K562 (cell line): ENCODE results near the gene AGAP3. TPM values are rescaled to one million over a fixed set of nuclear protein-coding genes. Genes with fewer than 3 reads are reported as not detected.
A peak's percentile ranks its signal among the peaks of the same experiment; 100 is the strongest.

Experiments used
- CBFA2T3 ChIP-seq: fragments of 450-650 bp; IDR thresholded peaks from 2 replicates; pipeline ENCODE4 v1.6.1; 2017
- CBFB ChIP-seq: sonication (generic); formaldehyde crosslinking; IDR thresholded peaks from 2 replicates; pipeline ENCODE4 v1.4.0; 2020; ENCODE audit warnings: mild to moderate bottlenecking, missing genetic modification reagents
- EHMT2 ChIP-seq: fragments of 450-650 bp; IDR thresholded peaks from 2 replicates; pipeline ENCODE4 v1.6.1; 2018; ENCODE audit warnings: antibody characterized with exemption
- NFE2 ChIP-seq: IDR thresholded peaks from 2 replicates; pipeline ENCODE4 v1.6.1; 2014; ENCODE audit warnings: antibody characterized with exemption, low read depth
- NFXL1 ChIP-seq: fragments of 450-650 bp; formaldehyde crosslinking; IDR thresholded peaks from 2 replicates; pipeline ENCODE4 v1.4.0; 2021; ENCODE audit warnings: mild to moderate bottlenecking
- PPARD ChIP-seq: fragments of 250-450 bp; sonication (Bioruptor Pico); IDR thresholded peaks from 2 replicates; pipeline ENCODE4 v1.8.0; 2022; ENCODE audit warnings: inconsistent platforms, mild to moderate bottlenecking, moderate library complexity
- RAD21 ChIP-seq, 2 experiments: fragments of 250-450 bp in 1 of 2; fragments of 450-650 bp in 1 of 2; sonication (Bioruptor Pico) in 1 of 2; formaldehyde crosslinking in 1 of 2; IDR thresholded peaks in 1 of 2; conservative IDR thresholded peaks in 1 of 2; 2 replicates each; pipeline versions ENCODE4 v1.4.0 to v1.8.0; 2020 to 2022; ENCODE audit warnings: mild to moderate bottlenecking in 2 of 2, moderate library complexity in 1 of 2
- TFAP4 ChIP-seq: sonication (generic); formaldehyde crosslinking; IDR thresholded peaks from 2 replicates; pipeline ENCODE4 v1.8.0; 2022; ENCODE audit warnings: missing genetic modification reagents, mild to moderate bottlenecking, moderate library complexity, borderline replicate concordance
- THAP12 ChIP-seq: fragments of 250-450 bp; sonication (Bioruptor Pico); IDR thresholded peaks from 2 replicates; pipeline ENCODE4 v1.9.0; 2021; ENCODE audit warnings: mild to moderate bottlenecking, inconsistent platforms
- ZNF280A ChIP-seq: fragments of 450-650 bp; IDR thresholded peaks from 2 replicates; pipeline ENCODE4 v1.6.1; 2018; ENCODE audit warnings: mild to moderate bottlenecking, low read depth; ENCODE audit not compliant: partially characterized antibody
- ZNF431 ChIP-seq: sonication (generic); formaldehyde crosslinking; IDR thresholded peaks from 2 replicates; pipeline ENCODE4 v1.8.0; 2022; ENCODE audit warnings: mild to moderate bottlenecking, missing genetic modification reagents
- ZNF511 ChIP-seq: sonication (generic); formaldehyde crosslinking; IDR thresholded peaks from 2 replicates; pipeline ENCODE4 v1.8.0; 2022; ENCODE audit warnings: mild to moderate bottlenecking, missing genetic modification reagents
- ZNF609 ChIP-seq: sonication (generic); formaldehyde crosslinking; IDR thresholded peaks from 2 replicates; pipeline ENCODE4 v1.8.1; 2023; ENCODE audit warnings: missing genetic modification reagents, mild to moderate bottlenecking, borderline replicate concordance
- polyA plus RNA-seq, 8 experiments: library from polyadenylated mRNA; depleted of rRNA in 4 of 8; stranded (reverse) in 5 of 8; unstranded in 3 of 8; fragments of >200 nt; fragmentation: Nextera tagmentation in 2 of 8; fragmentation: Illumina TruSeq in 1 of 8; extraction: Ambion mirVana in 2 of 8; extraction: Trizol in 1 of 8; gene quantifications; 2 replicates each; pipeline versions ENCODE4 v1.2.1 to v1.2.3, GENCODE V29; 2011 to 2014; ENCODE audit warnings: inconsistent platforms in 1 of 8, missing spikeins in 1 of 8
- total RNA-seq, 7 experiments: library from RNA; depleted of rRNA in 6 of 7; stranded (reverse); fragments of >200 nt in 6 of 7; fragmentation: Illumina TruSeq in 2 of 7; extraction: Trizol in 2 of 7; gene quantifications; 2 replicates each; pipeline versions ENCODE4 v1.2.1 to v1.2.3, GENCODE V29; 2011 to 2021; ENCODE audit warnings: low replicate concordance in 1 of 7
- TF ChIP-seq, protein P1 (sequence below): sonication (generic); formaldehyde crosslinking; IDR thresholded peaks from 2 replicates; pipeline ENCODE4 v1.8.1; 2023; ENCODE audit warnings: mild to moderate bottlenecking, missing genetic modification reagents, moderate library complexity

Gene AGAP3
- total and polyA plus RNA-seq, 9 of the 15 experiments (the other 6 are each of a cell fraction or from before 2014, with no cell fraction given) = 3.4 to 208 (median 62.2) TPM

- TF ChIP-seq ZNF280A (no peak), TFAP4 (CRISPR knock-in tag) (peak; percentile 94), ZNF609 (peak; percentile 35; the same call in 1 of the 2 replicates), RAD21 (CRISPR knock-in tag; conservative IDR thresholded peaks at IDR 0.05 in 1 of 2, IDR thresholded peaks at IDR 0.05 in 1 of 2) (peak in 1 of 2 experiments; percentile 28; a peak in 3 of 4 replicates), NFE2 (peak; percentile 69), NFXL1 (CRISPR knock-in tag) (no peak), ZNF431 (no peak), CBFA2T3 (peak; percentile 95), EHMT2 (no peak), THAP12 (CRISPR knock-in tag) (peak; percentile 63), CBFB (CRISPR knock-in tag) (no peak), ZNF511 (CRISPR knock-in tag) (no peak), PPARD (CRISPR knock-in tag) (no peak)
- TF ChIP-seq, protein P1, sequence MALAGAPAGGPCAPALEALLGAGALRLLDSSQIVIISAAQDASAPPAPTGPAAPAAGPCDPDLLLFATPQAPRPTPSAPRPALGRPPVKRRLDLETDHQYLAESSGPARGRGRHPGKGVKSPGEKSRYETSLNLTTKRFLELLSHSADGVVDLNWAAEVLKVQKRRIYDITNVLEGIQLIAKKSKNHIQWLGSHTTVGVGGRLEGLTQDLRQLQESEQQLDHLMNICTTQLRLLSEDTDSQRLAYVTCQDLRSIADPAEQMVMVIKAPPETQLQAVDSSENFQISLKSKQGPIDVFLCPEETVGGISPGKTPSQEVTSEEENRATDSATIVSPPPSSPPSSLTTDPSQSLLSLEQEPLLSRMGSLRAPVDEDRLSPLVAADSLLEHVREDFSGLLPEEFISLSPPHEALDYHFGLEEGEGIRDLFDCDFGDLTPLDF (CRISPR knock-in tag) = peak; percentile 56
Measured at GRCh38 chr7:151038951-151039849, 47.1 kb upstream of the AGAP3 start (continued).
